ENCODE results near the gene CDH23. TPM values are rescaled to one million over a fixed set of nuclear protein-coding genes. Genes with fewer than 3 reads are reported as not detected.

Gene CDH23
- total RNA-seq, 2 donors from 2014 or later, result 3.9 to 4.4 TPM

- no peak overlapping the region for H3K27ac ChIP-seq
- H3K4me1 ChIP-seq, result peaks cover 0 to 4% of the 10 kb centered on the region in 2 donors
- no peak for DNase-seq (ENCODE audit: low spot score)
- H3K9me3 ChIP-seq, result no peaks in the 10 kb centered on the region
- H3K4me3 ChIP-seq, result no peak overlapping the region
- no peaks in the 10 kb centered on the region for H3K36me3 ChIP-seq
- TF ChIP-seq CTCF (IDR thresholded peaks at IDR 0.05), result no peak
- H3K27me3 ChIP-seq, result no peaks in the 10 kb centered on the region
Observed at GRCh38 chr10:71371750-71372166, 25.0 kb upstream of the CDH23 start.

DNA sequence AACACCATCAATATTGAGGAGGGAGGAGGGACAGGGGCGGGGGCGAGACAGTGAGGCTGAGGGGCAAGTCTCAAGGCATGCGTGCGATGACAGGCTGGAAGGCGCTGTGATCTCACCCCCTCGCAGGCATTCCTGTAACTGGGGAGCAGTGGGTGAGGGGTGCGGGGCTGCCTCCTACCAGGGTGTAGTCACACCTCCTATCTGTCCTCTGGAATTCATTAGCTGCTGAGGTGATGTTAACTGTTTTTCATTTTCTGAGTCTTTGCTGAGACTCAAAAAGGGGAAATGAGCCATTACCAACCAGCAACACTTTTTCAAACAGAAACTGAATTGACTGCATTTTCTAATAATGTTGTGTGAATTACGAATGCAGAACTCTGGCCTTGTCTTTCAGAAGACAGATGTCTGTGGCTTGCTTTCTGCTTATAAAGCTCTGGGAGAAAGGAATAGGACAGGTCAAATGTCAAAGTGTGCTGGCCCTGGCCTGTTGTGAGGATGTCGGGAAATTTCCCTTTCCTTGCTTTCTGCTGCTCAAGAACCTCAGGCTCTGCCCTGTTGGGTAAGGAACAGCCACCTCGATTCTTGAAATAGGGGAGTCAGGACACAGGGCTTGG lies 23.7 kb upstream of the CDH23 start:
- no peak for TF ChIP-seq CTCF (IDR thresholded peaks at IDR 0.05)

DNA sequence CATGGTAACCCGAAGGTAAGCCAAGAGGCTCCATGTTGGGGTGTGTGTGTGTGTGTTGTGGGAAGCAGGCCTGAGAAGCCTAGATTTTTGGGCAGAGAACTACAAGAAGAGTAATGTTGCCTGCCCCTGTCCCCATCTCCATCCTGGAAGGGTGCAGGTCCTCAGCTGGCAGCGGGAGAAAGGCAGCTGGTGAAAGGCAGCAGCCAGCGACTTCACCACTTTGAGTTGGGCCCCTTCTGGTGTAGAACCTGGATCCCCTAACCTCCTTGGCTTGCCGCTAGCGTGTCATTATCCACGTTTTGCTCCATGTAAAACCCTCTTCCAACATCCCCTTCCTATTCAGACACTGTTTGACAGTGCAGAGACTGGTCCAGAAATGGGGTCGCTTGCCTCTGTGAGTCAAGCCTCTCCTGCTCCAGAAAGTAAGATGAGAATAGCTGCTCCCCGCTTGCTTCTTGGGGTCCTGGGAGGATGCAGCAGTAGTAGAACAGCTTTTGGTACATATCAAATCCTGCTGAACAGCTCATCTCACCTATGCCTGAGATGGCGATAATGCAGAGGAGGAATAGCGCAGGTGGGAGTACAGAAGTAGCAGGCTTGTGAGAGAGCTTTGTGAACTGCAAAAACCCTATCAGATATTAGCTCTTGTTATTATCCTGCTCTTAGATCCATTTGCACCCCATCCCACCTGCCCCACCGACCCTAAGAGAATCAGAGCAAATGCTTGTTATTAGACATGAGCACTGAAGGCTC lies 22.1 kb upstream of the CDH23 start:
- no peaks in the 10 kb centered on the region for H3K36me3 ChIP-seq
- no peak for TF ChIP-seq CTCF (IDR thresholded peaks at IDR 0.05)
- no peaks in the 10 kb centered on the region for H3K9me3 ChIP-seq
- H3K27me3 ChIP-seq, result no peaks in the 10 kb centered on the region
- H3K27ac ChIP-seq, result no peak overlapping the region
- DNase-seq (ENCODE audit: low spot score), result no peak
- no peak overlapping the region for H3K4me3 ChIP-seq
- H3K4me1 ChIP-seq, result peaks cover 0 to 8% of the 10 kb centered on the region in 2 donors

More for the DNA sequence above, 23.7 kb upstream of the CDH23 start:
- peaks cover 0 to 8% of the 10 kb centered on the region in 2 donors for H3K4me1 ChIP-seq
- peak overlapping the region in 1 of 2 donors; percentile 31 for H3K27ac ChIP-seq
- H3K9me3 ChIP-seq, result no peaks in the 10 kb centered on the region
- no peaks in the 10 kb centered on the region for H3K27me3 ChIP-seq
- no peaks in the 10 kb centered on the region for H3K36me3 ChIP-seq
- no peak for DNase-seq (ENCODE audit: low spot score)
- no peak overlapping the region for H3K4me3 ChIP-seq

DNA sequence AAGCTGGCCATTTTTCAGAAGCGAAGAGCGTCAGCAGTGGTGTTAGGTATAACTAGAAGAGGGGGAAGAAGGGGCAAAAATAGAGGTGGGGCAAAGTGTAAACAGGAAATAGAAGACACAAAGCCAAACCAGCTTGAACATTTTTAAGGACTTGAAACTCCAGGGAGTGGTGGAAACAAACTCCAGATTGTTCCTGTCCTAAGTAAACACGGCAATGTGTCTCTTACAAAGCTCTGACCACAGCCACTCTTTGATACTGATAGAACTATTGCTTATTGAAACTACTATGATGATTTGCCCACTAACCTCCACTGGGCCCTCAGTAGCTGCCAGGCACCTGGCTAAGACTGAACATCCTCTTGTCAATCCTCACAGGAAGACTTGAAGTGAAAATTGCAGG lies 20.8 kb upstream of the CDH23 start:
- Histone ChIP-seq H3K4me3 (no peak overlapping the region), H3K27me3 (no peaks in the 10 kb centered on the region), H3K36me3 (no peaks in the 10 kb centered on the region), H3K4me1 (peaks cover 0 to 8% of the 10 kb centered on the region in 2 donors), H3K9me3 (no peaks in the 10 kb centered on the region), H3K27ac (no peak overlapping the region)
- DNase-seq (ENCODE audit: low spot score), result no peak
- TF ChIP-seq CTCF (IDR thresholded peaks at IDR 0.05), result no peak

DNA sequence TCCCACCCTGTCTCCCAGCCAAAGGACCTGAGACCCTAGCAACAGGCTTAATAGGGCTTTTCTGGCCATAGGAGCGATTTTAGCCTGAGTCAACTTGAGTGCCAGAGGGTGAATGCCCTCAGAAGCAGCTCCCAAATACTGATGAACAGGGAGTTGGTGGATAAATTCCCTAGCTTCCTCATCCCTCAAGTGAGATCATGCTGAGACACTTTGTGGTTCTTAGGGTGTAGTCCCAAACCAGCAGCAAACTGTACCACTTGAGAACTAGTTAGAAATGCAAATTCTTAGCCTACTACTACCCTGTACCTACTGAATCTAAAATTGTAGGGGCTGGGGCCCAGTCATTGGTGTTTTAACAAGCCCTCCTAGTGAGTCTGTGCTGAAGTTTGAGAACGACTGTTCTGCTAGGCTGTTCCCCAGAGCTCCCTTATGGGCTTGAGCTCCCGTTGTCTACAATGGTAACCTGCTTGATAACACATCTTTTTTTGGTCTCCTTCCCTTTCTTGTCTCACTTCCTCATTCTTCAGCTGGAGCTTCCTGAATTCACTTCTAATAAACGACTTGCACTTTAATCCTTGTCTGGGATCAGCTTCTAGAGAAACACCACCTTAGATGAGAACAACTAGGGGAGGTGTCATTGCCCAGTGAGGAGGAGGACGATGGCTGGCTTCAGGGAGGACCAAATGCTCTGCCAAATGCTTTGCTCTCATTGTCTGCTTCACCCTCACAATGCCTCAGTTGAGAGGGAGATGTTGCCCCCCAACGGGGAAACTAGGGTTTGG lies 18.2 kb upstream of the CDH23 start:
- TF ChIP-seq CTCF (IDR thresholded peaks at IDR 0.05), result no peak

More for the DNA sequence above, 18.2 kb upstream of the CDH23 start:
- no peaks in the 10 kb centered on the region for H3K36me3 ChIP-seq
- H3K27me3 ChIP-seq, result no peaks in the 10 kb centered on the region
- H3K4me3 ChIP-seq, result no peak overlapping the region
- no peak overlapping the region for H3K27ac ChIP-seq
- peaks cover 0 to 8% of the 10 kb centered on the region in 2 donors for H3K4me1 ChIP-seq
- H3K9me3 ChIP-seq, result no peaks in the 10 kb centered on the region
- DNase-seq (ENCODE audit: low spot score), result no peak

Data from right atrium auricular region (tissue), 2 donors.